Spleen (tissue), 11 donors: ENCODE measurements around the gene GMDS. TPM values are rescaled to one million over a fixed set of nuclear protein-coding genes. Genes with fewer than 3 reads are reported as not detected.

ENCODE experiments used
- DNase-seq: peaks from one replicate; pipeline ENCODE4 v3.0.0-alpha.2; 2020
- H3K27ac ChIP-seq, 8 donors: fragments of 200-600 bp; sonication (generic) in 7 of 8; 1 replicate in 4 of 8; 2 replicates in 4 of 8; pipeline versions ENCODE4 v1.5.0 to v1.8.0; 2016 to 2021; ENCODE audit warnings: inconsistent platforms in 4 of 8, mild to moderate bottlenecking in 4 of 8, moderate library complexity in 1 of 8
- H3K27me3 ChIP-seq, 7 donors: fragments of 200-600 bp; sonication (generic) in 6 of 7; replicated peaks in 1 of 7; 1 replicate in 4 of 7; 2 replicates in 3 of 7; pipeline versions ENCODE4 v1.5.0 to v1.8.0; 2016 to 2021; ENCODE audit warnings: inconsistent platforms in 3 of 7, mild to moderate bottlenecking in 1 of 7
- H3K36me3 ChIP-seq, 6 donors: fragments of 200-600 bp; sonication (generic) in 5 of 6; 1 replicate in 4 of 6; 2 replicates in 2 of 6; pipeline versions ENCODE4 v1.5.0 to v1.8.0; 2016 to 2021; ENCODE audit warnings: inconsistent platforms in 2 of 6
- H3K4me1 ChIP-seq, 6 donors: fragments of 200-600 bp; sonication (generic) in 5 of 6; 1 replicate in 3 of 6; 2 replicates in 3 of 6; pipeline versions ENCODE4 v1.5.0 to v1.8.0; 2016 to 2021; ENCODE audit warnings: inconsistent platforms in 3 of 6
- H3K4me3 ChIP-seq, 8 donors: fragments of 200-600 bp; sonication (generic) in 7 of 8; 1 replicate in 4 of 8; 2 replicates in 4 of 8; pipeline versions ENCODE4 v1.5.0 to v1.8.0; 2016 to 2021; ENCODE audit warnings: inconsistent platforms in 4 of 8, mild to moderate bottlenecking in 4 of 8, moderate library complexity in 2 of 8
- H3K9me3 ChIP-seq, 8 donors: fragments of 200-600 bp; sonication (generic) in 7 of 8; 1 replicate in 4 of 8; 2 replicates in 4 of 8; pipeline versions ENCODE4 v1.5.0 to v1.8.0; 2016 to 2021; ENCODE audit warnings: inconsistent platforms in 4 of 8
- POLR2A ChIP-seq, 3 donors: fragments of 450-650 bp; IDR thresholded peaks; one replicate each; pipeline ENCODE4 v1.5.1; 2017; ENCODE audit warnings: antibody characterized with exemption in 3 of 3, mild to moderate bottlenecking in 1 of 3
- POLR2AphosphoS5 ChIP-seq, 3 donors: sonication (generic); formaldehyde crosslinking; IDR thresholded peaks; one replicate each; pipeline ENCODE4 v1.5.1; 2017; ENCODE audit warnings: antibody characterized with exemption in 3 of 3
- WGBS, 5 donors: extraction: QIAGEN DNeasy Blood & Tissue Kit in 3 of 5; methylation state at CpG; one replicate each; pipeline versions ENCODE4 v1.1.5 to v1.1.7; 2013 to 2018; 5-methylcytosine and 5-hydroxymethylcytosine counted together
- intact Hi-C: fragments of 100-400 bp; cut with DNase I; formaldehyde crosslinking; loops from one replicate; pipeline ENCODE4 v1.15.0; 2023; ENCODE audit warnings: low total_unique reads
- polyA plus RNA-seq, 3 donors: library from polyadenylated mRNA; stranded (reverse); fragments of 200-250 nt; gene quantifications; one replicate each; pipeline ENCODE4 v1.2.1, GENCODE V29; 2013
- total RNA-seq, 7 donors: library from RNA; depleted of rRNA in 3 of 7; stranded (reverse); fragments of >200 nt in 3 of 7; fragmentation: NEBNext Ultra II Directional in 4 of 7; extraction: Animal tissue kit (Norgen Biotek cat#: 25700) in 4 of 7; gene quantifications; one replicate each; pipeline versions ENCODE4 v1.1.0 to v1.2.1, GENCODE V29; 2016 to 2021
- TF ChIP-seq, protein P1 (sequence below), 11 experiments: fragments of 200-600 bp in 7 of 11; fragments of 450-650 bp in 4 of 11; sonication (generic) in 4 of 11; IDR thresholded peaks in 8 of 11; conservative IDR thresholded peaks in 3 of 11; 1 replicate in 7 of 11; 2 replicates in 4 of 11; pipeline versions ENCODE4 v1.4.0 to v1.8.0; 2016 to 2021; ENCODE audit warnings: antibody characterized with exemption in 11 of 11, inconsistent platforms in 4 of 11, mild to moderate bottlenecking in 1 of 11
- donor health status: healthy with polysubstance abuse.
- donor health status: DM: no; HTN: no; CAD: no; lungs with moderate emphysema.
- donor health status: DM: no; HTN: no; CAD: no.
- donor health status: Bipolar disorder and iron deficiency.
- donor health status: healthy.
- donor health status: DM: no; HTN: no; CAD: no.
- donor health status: DM: yes; HTN: yes; CAD: no.

Gene GMDS
- total and polyA plus RNA-seq, 10 donors: 9.1 to 30.8 (median 17.7) TPM

DNA sequence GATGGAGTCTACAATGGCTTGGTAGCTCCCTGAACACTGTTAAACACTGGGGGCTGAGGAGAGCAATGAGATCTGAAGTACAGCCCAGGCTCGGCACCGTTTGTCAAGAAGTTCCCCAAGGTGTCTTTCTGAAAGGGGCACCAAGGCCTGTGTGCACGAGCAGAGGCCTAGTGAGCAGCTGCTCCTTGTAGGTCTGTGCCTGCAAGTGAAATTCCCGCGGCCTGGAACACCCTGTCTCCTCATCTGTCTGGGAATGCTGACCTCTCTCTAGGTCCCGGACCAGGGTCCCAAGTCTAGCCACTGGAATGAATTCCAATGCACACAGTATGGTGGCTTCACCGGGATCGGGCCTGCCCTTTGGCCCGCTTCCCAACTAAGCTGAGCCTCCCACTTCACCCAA lies 500.9 kb downstream of the GMDS start:
- intact Hi-C loops: no loop called here
- H3K27me3 ChIP-seq: no peaks in the 10 kb centered on the region
- no peak overlapping the region for H3K4me3 ChIP-seq
- no peak overlapping the region for H3K27ac ChIP-seq
- peaks cover 0 to 10% (median 2%) of the 10 kb centered on the region in 6 donors for H3K4me1 ChIP-seq
- WGBS, 5 donors: 90 to 97% (median 93%) methylated on average over 5 to 9 of the region's 9 CpGs
- H3K9me3 ChIP-seq: no peaks in the 10 kb centered on the region
- DNase-seq: no peak
- no peaks in the 10 kb centered on the region for H3K36me3 ChIP-seq
- TF ChIP-seq POLR2A (IDR thresholded peaks at IDR 0.05) (no peak), POLR2AphosphoS5 (IDR thresholded peaks at IDR 0.05) (no peak)
- TF ChIP-seq, protein P1, sequence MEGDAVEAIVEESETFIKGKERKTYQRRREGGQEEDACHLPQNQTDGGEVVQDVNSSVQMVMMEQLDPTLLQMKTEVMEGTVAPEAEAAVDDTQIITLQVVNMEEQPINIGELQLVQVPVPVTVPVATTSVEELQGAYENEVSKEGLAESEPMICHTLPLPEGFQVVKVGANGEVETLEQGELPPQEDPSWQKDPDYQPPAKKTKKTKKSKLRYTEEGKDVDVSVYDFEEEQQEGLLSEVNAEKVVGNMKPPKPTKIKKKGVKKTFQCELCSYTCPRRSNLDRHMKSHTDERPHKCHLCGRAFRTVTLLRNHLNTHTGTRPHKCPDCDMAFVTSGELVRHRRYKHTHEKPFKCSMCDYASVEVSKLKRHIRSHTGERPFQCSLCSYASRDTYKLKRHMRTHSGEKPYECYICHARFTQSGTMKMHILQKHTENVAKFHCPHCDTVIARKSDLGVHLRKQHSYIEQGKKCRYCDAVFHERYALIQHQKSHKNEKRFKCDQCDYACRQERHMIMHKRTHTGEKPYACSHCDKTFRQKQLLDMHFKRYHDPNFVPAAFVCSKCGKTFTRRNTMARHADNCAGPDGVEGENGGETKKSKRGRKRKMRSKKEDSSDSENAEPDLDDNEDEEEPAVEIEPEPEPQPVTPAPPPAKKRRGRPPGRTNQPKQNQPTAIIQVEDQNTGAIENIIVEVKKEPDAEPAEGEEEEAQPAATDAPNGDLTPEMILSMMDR (IDR thresholded peaks at IDR 0.05 in 8 of 11, conservative IDR thresholded peaks at IDR 0.05 in 3 of 11): no peak

DNA sequence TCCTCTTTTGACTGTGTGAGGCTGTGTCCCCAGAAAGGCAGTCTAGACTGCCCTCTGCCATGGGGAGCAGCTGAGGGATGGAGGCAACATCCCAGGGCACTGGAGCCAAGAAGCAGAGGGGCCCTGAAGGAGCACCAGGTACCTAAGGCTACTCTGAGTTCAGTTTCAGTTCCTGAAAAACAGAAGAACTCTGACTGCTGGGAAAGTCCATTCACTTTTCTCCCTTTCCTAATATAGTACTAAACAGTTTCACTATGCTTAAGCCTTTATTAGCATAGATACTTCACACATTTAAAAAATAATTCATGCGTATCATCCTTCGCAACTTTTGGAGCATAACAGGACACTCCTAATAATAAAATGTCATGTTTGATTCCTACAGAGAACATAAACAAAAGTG lies 505.7 kb downstream of the GMDS start:
- Histone ChIP-seq H3K27ac (no peak overlapping the region), H3K27me3 (no peaks in the 10 kb centered on the region), H3K9me3 (no peaks in the 10 kb centered on the region), H3K4me1 (peaks cover 0 to 16% (median 10%) of the 10 kb centered on the region in 6 donors), H3K4me3 (no peak overlapping the region), H3K36me3 (no peaks in the 10 kb centered on the region)
- TF ChIP-seq POLR2A (IDR thresholded peaks at IDR 0.05): no peak
- TF ChIP-seq POLR2AphosphoS5 (IDR thresholded peaks at IDR 0.05): no peak
- DNase-seq: no peak
- WGBS, 5 donors: 68 to 82% (median 76%) methylated on average over 2 of the region's 2 CpGs
- intact Hi-C loops: no loop called here

DNA sequence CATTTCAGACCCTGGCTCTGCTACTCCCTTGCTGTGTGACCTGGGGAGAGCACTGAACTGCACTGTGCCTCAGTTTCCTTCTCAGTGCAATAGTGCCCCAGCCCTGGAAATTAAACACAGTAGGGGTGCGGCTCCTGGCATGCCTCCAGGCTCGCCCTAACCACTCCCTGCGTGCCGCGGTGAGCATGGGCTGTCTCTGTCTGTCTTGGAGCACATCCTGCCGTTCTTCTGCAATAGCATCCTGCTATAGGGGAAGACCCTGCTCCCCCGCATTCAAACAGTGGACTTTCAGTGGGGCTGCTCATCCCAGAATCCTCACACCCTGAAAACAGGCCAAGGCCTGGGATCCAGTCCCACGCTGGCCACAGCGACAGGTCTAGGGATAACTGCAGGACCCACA lies 506.2 kb downstream of the GMDS start:
- no peaks in the 10 kb centered on the region for H3K36me3 ChIP-seq
- H3K27me3 ChIP-seq: no peaks in the 10 kb centered on the region
- no peak overlapping the region for H3K27ac ChIP-seq
- peaks cover 0 to 16% (median 10%) of the 10 kb centered on the region in 6 donors for H3K4me1 ChIP-seq
- no peak overlapping the region for H3K4me3 ChIP-seq
- DNase-seq: no peak
- intact Hi-C loops: no loop called here
- WGBS, 5 donors: 72 to 83% (median 73%) methylated on average over 9 of the region's 9 CpGs
- no peaks in the 10 kb centered on the region for H3K9me3 ChIP-seq
- TF ChIP-seq POLR2A (IDR thresholded peaks at IDR 0.05): no peak
- TF ChIP-seq POLR2AphosphoS5 (IDR thresholded peaks at IDR 0.05): no peak
- TF ChIP-seq, protein P1 (IDR thresholded peaks at IDR 0.05 in 8 of 11, conservative IDR thresholded peaks at IDR 0.05 in 3 of 11): no peak

DNA sequence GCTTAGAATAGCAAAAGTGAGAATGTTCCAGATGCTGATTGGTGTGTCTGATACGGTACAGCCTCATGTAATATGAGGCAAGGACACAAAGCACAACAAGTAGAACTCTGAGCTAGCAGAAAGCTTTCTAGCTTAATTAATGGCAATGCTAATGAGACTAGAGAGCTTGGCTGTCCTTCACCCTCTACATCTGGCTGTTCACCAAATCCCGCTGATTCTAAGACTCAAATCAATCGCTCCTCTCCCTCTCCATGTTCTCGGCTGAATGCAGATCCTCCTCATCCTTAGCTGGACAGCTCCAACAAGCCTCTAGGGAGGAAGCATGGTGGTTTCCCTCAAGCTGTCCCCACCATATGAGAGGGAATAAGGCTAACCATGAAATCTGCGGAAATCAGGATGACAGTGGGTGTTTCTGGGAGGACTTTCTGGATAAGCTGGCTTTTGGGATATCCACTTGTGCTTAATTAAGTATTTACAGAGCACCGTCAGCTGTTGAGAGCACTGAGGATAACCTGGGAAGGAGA lies 506.8 kb downstream of the GMDS start:
- intact Hi-C loops: no loop called here
- DNase-seq: no peak
- WGBS, 5 donors: 83 to 88% (median 83%) methylated on average over 6 of the region's 6 CpGs
- Histone ChIP-seq H3K27me3 (no peaks in the 10 kb centered on the region), H3K9me3 (no peaks in the 10 kb centered on the region), H3K27ac (no peak overlapping the region), H3K36me3 (no peaks in the 10 kb centered on the region), H3K4me3 (no peak overlapping the region), H3K4me1 (peaks cover 0 to 16% (median 10%) of the 10 kb centered on the region in 6 donors)
- TF ChIP-seq POLR2AphosphoS5 (IDR thresholded peaks at IDR 0.05) (no peak), POLR2A (IDR thresholded peaks at IDR 0.05) (no peak)
- TF ChIP-seq, protein P1 (IDR thresholded peaks at IDR 0.05 in 8 of 11, conservative IDR thresholded peaks at IDR 0.05 in 3 of 11): no peak
